Stimulated activated naive CD8-positive, alpha-beta T cell treated with anti-CD3 and anti-CD28 coated beads, Interleukin-15, Interleukin-2, amounts not matched to agents 100 ng/mL and 50 ng/mL, for 24 hours (primary cell): Measurements from ENCODE around the gene DOCK10.

Experiments used
- H3K27ac Mint-ChIP-seq: one replicate; pipeline ENCODE4 v1.8.0; 2021; ENCODE audit warnings: mild to moderate bottlenecking, mixed read lengths
- H3K27me3 Mint-ChIP-seq: one replicate; pipeline ENCODE4 v1.8.0; 2021; ENCODE audit warnings: mixed read lengths
- H3K36me3 Mint-ChIP-seq: one replicate; pipeline ENCODE4 v1.8.0; 2021; ENCODE audit warnings: low read depth, mixed read lengths
- H3K4me1 Mint-ChIP-seq: one replicate; pipeline ENCODE4 v1.8.0; 2021; ENCODE audit warnings: low read depth, mixed read lengths
- H3K4me3 Mint-ChIP-seq: one replicate; pipeline ENCODE4 v1.8.0; 2021; ENCODE audit warnings: mild to moderate bottlenecking, mixed read lengths
- H3K9me3 Mint-ChIP-seq: one replicate; pipeline ENCODE4 v1.8.0; 2021; ENCODE audit warnings: mixed read lengths

DOCK10 gene

GRCh38 chr2:224966613-224967012, 75.7 kb downstream of the DOCK10 start:
- Mint-ChIP-seq H3K27me3 (no peaks in the 10 kb centered on the region), H3K27ac (no peak overlapping the region), H3K9me3 (no peaks in the 10 kb centered on the region), H3K4me3 (no peak overlapping the region), H3K36me3 (peaks cover 8% of the 10 kb centered on the region), H3K4me1 (peaks cover 67% of the 10 kb centered on the region)

- H3K9me3 Mint-ChIP-seq, result no peaks in the 10 kb centered on the region
- H3K27ac Mint-ChIP-seq, result no peak overlapping the region
- no peaks in the 10 kb centered on the region for H3K27me3 Mint-ChIP-seq
- H3K4me3 Mint-ChIP-seq, result no peak overlapping the region
- H3K4me1 Mint-ChIP-seq, result peaks cover 81% of the 10 kb centered on the region
- peaks cover 22% of the 10 kb centered on the region for H3K36me3 Mint-ChIP-seq
Observed at GRCh38 chr2:224959556-224959955, 82.7 kb downstream of the DOCK10 start.

- Mint-ChIP-seq H3K27ac (peak overlapping the region; percentile 63), H3K27me3 (no peaks in the 10 kb centered on the region), H3K9me3 (no peaks in the 10 kb centered on the region), H3K4me1 (peaks cover 87% of the 10 kb centered on the region), H3K36me3 (peaks cover 22% of the 10 kb centered on the region), H3K4me3 (no peak overlapping the region)
Observed at GRCh38 chr2:224958873-224959272, 83.4 kb downstream of the DOCK10 start.

GRCh38 chr2:224958462-224958857, 83.8 kb downstream of the DOCK10 start:
- H3K36me3 Mint-ChIP-seq, result peaks cover 22% of the 10 kb centered on the region
- H3K4me1 Mint-ChIP-seq, result peaks cover 92% of the 10 kb centered on the region
- no peaks in the 10 kb centered on the region for H3K9me3 Mint-ChIP-seq
- peak overlapping the region; percentile 64 for H3K27ac Mint-ChIP-seq
- H3K27me3 Mint-ChIP-seq, result no peaks in the 10 kb centered on the region
- no peak overlapping the region for H3K4me3 Mint-ChIP-seq

- H3K27ac Mint-ChIP-seq, result peak overlapping the region; percentile 69
- H3K9me3 Mint-ChIP-seq, result no peaks in the 10 kb centered on the region
- H3K27me3 Mint-ChIP-seq, result no peaks in the 10 kb centered on the region
- peak overlapping the region; percentile 23 for H3K4me3 Mint-ChIP-seq
- peaks cover 26% of the 10 kb centered on the region for H3K36me3 Mint-ChIP-seq
- H3K4me1 Mint-ChIP-seq, result peaks cover 95% of the 10 kb centered on the region
Observed at GRCh38 chr2:224957540-224958461, 84.5 kb downstream of the DOCK10 start.

GRCh38 chr2:224956706-224957105, 85.6 kb downstream of the DOCK10 start:
- no peak overlapping the region for H3K4me3 Mint-ChIP-seq
- H3K36me3 Mint-ChIP-seq, result peaks cover 23% of the 10 kb centered on the region
- no peaks in the 10 kb centered on the region for H3K27me3 Mint-ChIP-seq
- peaks cover 4% of the 10 kb centered on the region for H3K9me3 Mint-ChIP-seq
- H3K27ac Mint-ChIP-seq, result peak overlapping the region; percentile 69
- H3K4me1 Mint-ChIP-seq, result peaks cover 93% of the 10 kb centered on the region

- H3K36me3 Mint-ChIP-seq, result peaks cover 32% of the 10 kb centered on the region
- peaks cover 4% of the 10 kb centered on the region for H3K9me3 Mint-ChIP-seq
- no peak overlapping the region for H3K4me3 Mint-ChIP-seq
- no peaks in the 10 kb centered on the region for H3K27me3 Mint-ChIP-seq
- H3K4me1 Mint-ChIP-seq, result peaks cover 95% of the 10 kb centered on the region
- H3K27ac Mint-ChIP-seq, result peak overlapping the region; percentile 12
Observed at GRCh38 chr2:224954980-224955379, 87.3 kb downstream of the DOCK10 start.

GRCh38 chr2:224952936-224953657, 89.2 kb downstream of the DOCK10 start:
- Mint-ChIP-seq H3K9me3 (peaks cover 4% of the 10 kb centered on the region), H3K4me3 (peak overlapping the region; percentile 71), H3K4me1 (peaks cover 95% of the 10 kb centered on the region), H3K27me3 (no peaks in the 10 kb centered on the region), H3K36me3 (peaks cover 31% of the 10 kb centered on the region), H3K27ac (peak overlapping the region; percentile 92)

- peak overlapping the region; percentile 68 for H3K4me3 Mint-ChIP-seq
- H3K9me3 Mint-ChIP-seq, result peaks cover 4% of the 10 kb centered on the region
- H3K4me1 Mint-ChIP-seq, result peaks cover 95% of the 10 kb centered on the region
- H3K27ac Mint-ChIP-seq, result peak overlapping the region; percentile 97
- H3K36me3 Mint-ChIP-seq, result peaks cover 32% of the 10 kb centered on the region
- H3K27me3 Mint-ChIP-seq, result no peaks in the 10 kb centered on the region
Observed at GRCh38 chr2:224951723-224952481, 90.4 kb downstream of the DOCK10 start.

- no peaks in the 10 kb centered on the region for H3K27me3 Mint-ChIP-seq
- H3K36me3 Mint-ChIP-seq, result peaks cover 46% of the 10 kb centered on the region
- H3K9me3 Mint-ChIP-seq, result peaks cover 4% of the 10 kb centered on the region
- peak overlapping the region; percentile 29 for H3K4me3 Mint-ChIP-seq
- H3K4me1 Mint-ChIP-seq, result peaks cover 89% of the 10 kb centered on the region
- H3K27ac Mint-ChIP-seq, result peak overlapping the region; percentile 77
Observed at GRCh38 chr2:224948859-224949258, 93.4 kb downstream of the DOCK10 start.

GRCh38 chr2:224948005-224948404, 94.3 kb downstream of the DOCK10 start:
- Mint-ChIP-seq H3K27me3 (no peaks in the 10 kb centered on the region), H3K4me3 (peak overlapping the region; percentile 29), H3K9me3 (peaks cover 4% of the 10 kb centered on the region), H3K27ac (peak overlapping the region; percentile 70), H3K4me1 (peaks cover 88% of the 10 kb centered on the region), H3K36me3 (peaks cover 49% of the 10 kb centered on the region)

- H3K36me3 Mint-ChIP-seq, result peaks cover 49% of the 10 kb centered on the region
- peaks cover 4% of the 10 kb centered on the region for H3K9me3 Mint-ChIP-seq
- peaks cover 88% of the 10 kb centered on the region for H3K4me1 Mint-ChIP-seq
- no peaks in the 10 kb centered on the region for H3K27me3 Mint-ChIP-seq
- peak overlapping the region; percentile 91 for H3K27ac Mint-ChIP-seq
- H3K4me3 Mint-ChIP-seq, result peak overlapping the region; percentile 71
Observed at GRCh38 chr2:224947566-224947965, 94.7 kb downstream of the DOCK10 start.

- Mint-ChIP-seq H3K4me1 (peaks cover 89% of the 10 kb centered on the region), H3K27ac (peak overlapping the region; percentile 91), H3K36me3 (peaks cover 49% of the 10 kb centered on the region), H3K27me3 (no peaks in the 10 kb centered on the region), H3K9me3 (no peaks in the 10 kb centered on the region), H3K4me3 (peak overlapping the region; percentile 91)
Observed at GRCh38 chr2:224946895-224947294, 95.4 kb downstream of the DOCK10 start.

GRCh38 chr2:224944707-224945547, 97.3 kb downstream of the DOCK10 start:
- Mint-ChIP-seq H3K36me3 (peaks cover 46% of the 10 kb centered on the region), H3K27ac (peak overlapping the region; percentile 94), H3K9me3 (no peaks in the 10 kb centered on the region), H3K27me3 (no peaks in the 10 kb centered on the region), H3K4me3 (peak overlapping the region; percentile 91), H3K4me1 (peaks cover 89% of the 10 kb centered on the region)
